ENCODE results near the gene SEZ6L2.
"Not testable (repeated sequence)": the region's sequence is repeated elsewhere in the genome, so short reads cannot be mapped to it uniquely, and the experiment has no call there.

Gene SEZ6L2
- 0 reads per million in 2 donors for total RNA-seq

- peak; percentile 85 for DNase-seq
These were observed at the start of gene SEZ6L2 for GRCh38 chr16:29899516-29900101. TSS of gene SEZ6L2 (minus strand) at chr16:29899550. CDS start at chr16:29899019, 531 bp downstream.

- no peak for DNase-seq
These were observed 48.5 kb upstream of the SEZ6L2 start for GRCh38 chr16:29947897-29948296.

- DNase-seq = no peak
These were observed 44.8 kb upstream of the SEZ6L2 start for GRCh38 chr16:29943846-29944799.

GRCh38 chr16:29940656-29941055 is 41.3 kb upstream of the SEZ6L2 start:
- no peak for DNase-seq

GRCh38 chr16:29931750-29932149 is 32.4 kb upstream of the SEZ6L2 start:
- not testable (repeated sequence) for DNase-seq

GRCh38 chr16:29927070-29927905 is 27.9 kb upstream of the SEZ6L2 start:
- no peak for DNase-seq

- no peak for DNase-seq
These were observed 27.3 kb upstream of the SEZ6L2 start for GRCh38 chr16:29926711-29927052.

- peak; percentile 86 for DNase-seq
These were observed 26.7 kb upstream of the SEZ6L2 start, which contains the start of gene KCTD13 for GRCh38 chr16:29925781-29926710. TSS of gene KCTD13 (minus strand) at chr16:29926226. CDS start at chr16:29926033, 193 bp downstream.

- DNase-seq = no peak
These were observed 25.9 kb upstream of the SEZ6L2 start for GRCh38 chr16:29925105-29925756.

GRCh38 chr16:29922986-29923501 is 23.7 kb upstream of the SEZ6L2 start:
- no peak for DNase-seq

- DNase-seq = no peak
These were observed 23.0 kb upstream of the SEZ6L2 start for GRCh38 chr16:29922326-29922725.

GRCh38 chr16:29921034-29921385 is 21.7 kb upstream of the SEZ6L2 start:
- no peak for DNase-seq

- no peak for DNase-seq
These were observed 21.1 kb upstream of the SEZ6L2 start for GRCh38 chr16:29920288-29921033.

GRCh38 chr16:29916979-29917378 is 17.6 kb upstream of the SEZ6L2 start:
- no peak for DNase-seq

GRCh38 chr16:29915590-29916247 is 16.4 kb upstream of the SEZ6L2 start:
- DNase-seq = no peak

- no peak for DNase-seq
These were observed 14.2 kb upstream of the SEZ6L2 start for GRCh38 chr16:29913514-29913913.

- DNase-seq = no peak
These were observed 12.7 kb upstream of the SEZ6L2 start for GRCh38 chr16:29912087-29912486.

GRCh38 chr16:29911676-29912010 is 12.3 kb upstream of the SEZ6L2 start:
- no peak for DNase-seq

- no peak for DNase-seq
These were observed 11.7 kb upstream of the SEZ6L2 start for GRCh38 chr16:29910819-29911675.

All from T-helper 9 cell (primary cell).